Activated CD4-positive, alpha-beta T cell treated with anti-CD3 and anti-CD28 coated beads for 24 hours (primary cell): Measurements from ENCODE around the gene VEPH1.

Source experiments
- DNase-seq, 2 donors: peaks; one replicate each; pipeline ENCODE4 v3.0.0-alpha.2; 2020; ENCODE audit warnings: low read depth in 2 of 2

The VEPH1 gene

GRCh38 chr3:157305392-157305791 is 197.8 kb downstream of the VEPH1 start:
- no peak for DNase-seq

GRCh38 chr3:157301755-157302154 is 201.5 kb downstream of the VEPH1 start:
- no peak for DNase-seq

GRCh38 chr3:157300981-157301663 is 202.1 kb downstream of the VEPH1 start:
- no peak for DNase-seq

GRCh38 chr3:157300094-157300493 is 203.1 kb downstream of the VEPH1 start:
- DNase-seq, result no peak

GRCh38 chr3:157297328-157297915 is 205.8 kb downstream of the VEPH1 start:
- no peak for DNase-seq

DNA sequence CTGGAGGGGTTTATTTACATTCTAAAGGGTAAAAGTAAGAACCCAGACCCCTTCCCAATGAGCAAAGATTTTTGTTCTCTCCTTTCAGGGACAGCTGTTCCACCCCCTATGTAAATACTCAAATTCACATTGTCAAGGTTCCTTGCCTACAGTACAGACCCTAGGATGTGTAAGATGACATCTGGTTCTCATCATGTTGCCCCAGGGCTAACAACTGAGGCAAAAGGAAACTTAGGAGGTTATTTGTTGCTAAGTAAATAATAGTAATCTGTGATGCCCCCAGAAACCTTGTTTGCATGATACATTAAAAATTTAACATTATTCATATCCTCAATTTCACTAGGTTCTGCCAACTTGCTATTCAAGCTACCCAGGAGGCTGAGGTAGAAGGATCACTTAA is 208.3 kb downstream of the VEPH1 start:
- DNase-seq, result no peak

DNA sequence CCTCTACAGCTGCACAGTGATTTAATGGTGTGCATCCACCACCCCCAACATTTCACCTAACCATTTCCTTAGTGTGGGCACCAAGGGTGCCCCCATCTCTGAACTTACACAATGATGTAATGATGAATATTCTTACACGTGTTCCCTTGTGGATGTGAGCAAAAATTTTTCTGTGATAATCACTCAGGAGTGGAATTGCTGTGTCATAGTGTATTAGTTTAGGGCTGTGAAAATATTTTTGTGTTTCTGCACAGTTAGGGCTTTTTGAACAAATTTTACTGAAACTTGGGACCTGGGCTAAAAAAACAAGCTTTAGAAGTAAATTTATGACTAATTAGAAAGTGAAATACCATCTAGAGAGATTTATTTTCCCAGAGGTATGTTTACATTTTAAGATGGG is 208.7 kb downstream of the VEPH1 start:
- DNase-seq, result no peak

DNA sequence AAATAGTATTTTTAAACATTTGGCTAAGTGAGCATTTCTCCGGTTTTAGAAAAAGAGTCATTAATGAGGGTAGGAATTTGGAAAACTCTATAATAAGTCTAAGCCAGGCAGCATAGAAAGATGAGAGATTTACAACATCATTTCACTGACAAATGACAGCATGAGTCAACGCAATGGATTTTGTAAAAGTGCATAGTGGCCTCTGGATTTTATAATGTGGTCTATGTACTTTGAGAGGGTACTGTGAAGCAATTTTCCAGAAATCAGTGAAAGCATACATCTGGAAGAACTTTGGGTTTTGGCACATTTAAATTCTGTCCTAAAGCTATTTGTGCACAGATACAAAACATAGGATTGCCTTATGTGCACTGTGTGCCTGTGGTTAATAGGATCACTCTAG is 212.4 kb downstream of the VEPH1 start:
- no peak for DNase-seq

DNA sequence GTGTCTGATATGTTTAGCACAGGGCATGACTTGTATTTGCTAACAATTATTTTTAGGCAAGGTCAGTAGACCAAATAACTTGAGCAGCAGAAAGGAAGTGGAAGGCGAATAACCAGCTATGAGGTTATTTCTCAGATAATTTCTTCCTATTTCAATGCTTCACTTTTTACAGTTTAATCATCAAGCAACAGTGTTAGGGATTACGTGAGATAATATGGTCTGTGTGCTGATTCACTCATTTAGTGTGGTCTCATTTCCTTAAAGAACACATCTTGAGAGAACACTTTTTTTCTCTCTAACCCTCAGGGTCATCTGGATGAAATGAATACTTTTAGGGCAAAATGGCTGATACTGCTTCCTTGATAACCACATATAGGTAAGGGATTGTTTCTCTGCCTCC is 217.2 kb downstream of the VEPH1 start:
- DNase-seq, result no peak

DNA sequence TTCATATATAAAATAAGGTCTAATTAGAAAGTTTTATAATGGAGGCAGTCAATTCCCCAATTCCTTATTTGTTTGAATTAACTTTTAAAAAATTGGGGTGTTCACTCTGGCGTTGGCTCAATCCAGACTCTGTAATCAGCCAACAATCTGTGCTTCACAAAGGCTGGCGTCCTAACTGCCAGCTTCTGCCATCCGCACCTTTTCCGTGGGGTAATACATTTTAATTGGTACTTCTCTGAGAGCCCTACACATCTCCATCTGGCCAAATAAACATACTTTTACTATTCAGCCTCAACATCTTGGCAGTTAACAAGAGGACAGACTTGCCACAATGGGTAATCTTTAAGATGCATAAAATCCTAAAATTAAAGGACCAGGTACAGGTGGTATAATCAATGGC is 218.1 kb downstream of the VEPH1 start:
- no peak for DNase-seq

- no peak for DNase-seq
Observed at GRCh38 chr3:157284688-157285087, 218.5 kb downstream of the VEPH1 start.

GRCh38 chr3:157282261-157283191 is 220.7 kb downstream of the VEPH1 start:
- no peak for DNase-seq

- no peak for DNase-seq
Observed at GRCh38 chr3:157280786-157281185, 222.4 kb downstream of the VEPH1 start.

- DNase-seq, result no peak
Observed at GRCh38 chr3:157280354-157280753, 222.9 kb downstream of the VEPH1 start.

- DNase-seq, result no peak
Observed at GRCh38 chr3:157279237-157279636, 224.0 kb downstream of the VEPH1 start.

GRCh38 chr3:157276801-157277200 is 226.4 kb downstream of the VEPH1 start:
- no peak for DNase-seq

DNA sequence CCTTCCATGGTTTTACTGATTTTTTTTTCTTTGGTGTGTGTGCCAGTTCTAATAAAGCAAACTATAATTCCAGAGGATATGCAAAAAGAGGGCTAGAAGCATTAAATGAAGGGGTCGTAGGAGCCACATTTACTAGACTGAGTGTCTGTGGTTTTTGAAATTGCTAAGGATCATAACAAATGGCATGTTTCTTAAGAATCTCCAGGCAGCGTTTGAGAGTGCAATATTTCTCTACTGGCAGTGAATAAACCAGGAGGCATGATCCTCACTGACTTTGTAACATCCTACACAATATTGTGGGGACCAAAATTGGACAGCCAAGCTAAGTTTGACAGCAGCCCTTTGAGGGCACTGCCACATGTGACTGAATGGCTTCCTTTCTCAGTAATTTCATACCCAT is 227.4 kb downstream of the VEPH1 start:
- no peak for DNase-seq

DNA sequence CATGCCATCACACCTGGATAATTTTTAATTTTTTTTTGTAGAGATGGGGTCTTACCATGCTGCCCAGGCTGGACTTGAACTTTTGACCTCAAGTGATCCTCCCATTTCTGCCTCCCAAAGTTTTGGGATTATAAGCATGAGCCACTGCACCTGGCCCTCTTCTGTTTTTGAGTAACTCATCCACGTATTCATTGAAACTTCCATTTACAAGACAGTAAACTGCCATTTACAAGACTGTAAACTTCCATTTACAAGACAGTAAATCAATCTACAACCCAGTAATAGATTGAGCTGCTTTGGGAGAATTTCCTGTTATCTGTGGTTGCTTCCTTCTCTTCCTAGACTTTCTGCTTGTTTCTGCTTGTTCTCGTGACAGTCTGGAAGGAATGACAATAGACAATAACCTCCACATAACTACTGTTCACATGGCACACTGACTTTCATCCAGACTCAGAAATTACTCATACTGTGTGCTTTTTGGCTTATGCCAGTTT is 228.5 kb downstream of the VEPH1 start:
- no peak for DNase-seq

- no peak for DNase-seq
Observed at GRCh38 chr3:157271283-157271882, 231.8 kb downstream of the VEPH1 start.

DNA sequence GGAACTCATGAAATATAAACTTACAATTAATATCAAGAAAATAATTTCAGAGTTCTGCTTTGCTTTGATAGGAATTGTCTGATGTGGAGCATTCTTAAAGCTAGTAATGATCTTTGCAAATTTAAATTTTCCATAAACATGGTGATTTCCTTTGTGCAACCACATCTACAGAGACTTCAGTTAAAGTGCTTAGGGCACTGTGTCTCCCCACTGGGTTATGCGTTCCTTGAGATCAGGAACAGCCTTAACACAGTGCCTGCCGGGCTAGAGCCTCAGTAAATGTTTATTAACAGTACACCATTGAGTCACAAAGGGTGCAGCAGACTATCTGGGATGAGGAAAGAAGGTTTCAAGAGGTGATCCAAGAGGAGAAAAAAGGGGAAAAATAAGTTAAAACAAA is 235.2 kb downstream of the VEPH1 start:
- DNase-seq, result no peak

DNA sequence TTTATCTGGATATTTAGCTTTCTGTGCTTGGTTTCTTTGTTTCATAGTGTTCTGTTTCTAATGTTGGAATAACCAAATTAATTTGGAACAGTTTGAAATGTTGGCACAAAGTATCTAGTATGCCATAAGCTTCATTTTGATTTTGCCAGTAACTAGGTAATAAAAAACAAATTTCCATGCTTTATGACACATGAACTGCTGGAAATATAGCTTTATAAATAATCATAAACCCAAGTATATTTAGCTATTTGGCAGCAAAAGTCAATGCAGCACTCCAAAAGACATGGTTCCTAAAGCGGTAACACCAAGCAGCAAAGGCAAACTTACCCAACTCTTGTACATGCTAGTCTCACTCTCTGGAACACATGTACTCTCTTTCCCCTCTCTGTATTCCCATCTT is 237.3 kb downstream of the VEPH1 start:
- no peak for DNase-seq

- DNase-seq, result no peak
Observed at GRCh38 chr3:157263027-157263426, 240.2 kb downstream of the VEPH1 start.
